ENCODE data around the gene AGMO.

The AGMO gene

GRCh38 chr7:15204421-15204820 is 357.4 kb downstream of the AGMO start:
- no peak for DNase-seq

- no peak for DNase-seq
Measured at GRCh38 chr7:15199482-15199881, 362.3 kb downstream of the AGMO start.

- DNase-seq: no peak
Measured at GRCh38 chr7:15197042-15197977, 364.5 kb downstream of the AGMO start.

GRCh38 chr7:15178065-15178464 is 383.8 kb downstream of the AGMO start:
- DNase-seq: no peak

- no peak for DNase-seq
Measured at GRCh38 chr7:15176089-15176488, 385.7 kb downstream of the AGMO start.

- DNase-seq: no peak
Measured at GRCh38 chr7:15175152-15175551, 386.7 kb downstream of the AGMO start.

GRCh38 chr7:15174485-15174884 is 387.3 kb downstream of the AGMO start:
- no peak for DNase-seq

- DNase-seq: no peak
Measured at GRCh38 chr7:15168489-15168888, 393.3 kb downstream of the AGMO start.

- no peak for DNase-seq
Measured at GRCh38 chr7:15167912-15168311, 393.9 kb downstream of the AGMO start.

GRCh38 chr7:15166620-15167019 is 395.2 kb downstream of the AGMO start:
- DNase-seq: no peak

GRCh38 chr7:15159261-15159660 is 402.6 kb downstream of the AGMO start:
- no peak for DNase-seq

GRCh38 chr7:15158141-15158810 is 403.5 kb downstream of the AGMO start:
- no peak for DNase-seq

Data from NCI-H1436 (cell line).